ENCODE measurements around the gene TNFRSF9.

TNFRSF9 gene

GRCh38 chr1:7940745-7941436 is at the start of gene TNFRSF9:
TSS of gene TNFRSF9 (minus strand) at chr1:7940839. CDS start at chr1:7939994, 845 bp downstream.
- no peak for TF ChIP-seq CTCF (IDR thresholded peaks at IDR 0.05; ENCODE audit: control extremely low read depth, extremely low read depth, low read depth, missing control alignments)
- ChIA-PET POLR2A (interaction anchor here (0.6 kb wide), 1 partner anchor 8 kb away, joined by 3 read pairs; no protein-coding TSS in a partner anchor), CTCF (interaction anchor here (0.7 to 1.7 kb wide), 8 partner anchors 8 to 273 kb away, joined by 3 to 5 read pairs (median 3); no protein-coding TSS in a partner anchor)
- DNase-seq (ENCODE audit: extremely low spot score): peak; percentile 76

- DNase-seq (ENCODE audit: extremely low spot score): no peak
- ChIA-PET CTCF (interaction anchor here (1.4 kb wide), 1 partner anchor 25 kb away, joined by 4 read pairs; no protein-coding TSS in a partner anchor), POLR2A (no interaction called here)
- no peak for TF ChIP-seq CTCF (IDR thresholded peaks at IDR 0.05; ENCODE audit: control extremely low read depth, extremely low read depth, low read depth, missing control alignments)
Measured at GRCh38 chr1:7989762-7990428, 49.3 kb upstream of the TNFRSF9 start.

- no peak for TF ChIP-seq CTCF (IDR thresholded peaks at IDR 0.05; ENCODE audit: control extremely low read depth, extremely low read depth, low read depth, missing control alignments)
- DNase-seq (ENCODE audit: extremely low spot score): no peak
- POLR2A ChIA-PET: no interaction called here
- CTCF ChIA-PET: interaction anchor here (1.2 to 2.2 kb wide), 6 partner anchors 9 to 360 kb away, joined by 3 to 16 read pairs (median 4); no protein-coding TSS in a partner anchor
Measured at GRCh38 chr1:7988576-7988975, 47.9 kb upstream of the TNFRSF9 start.

GRCh38 chr1:7987528-7987927 is 46.9 kb upstream of the TNFRSF9 start:
- DNase-seq (ENCODE audit: extremely low spot score): no peak
- POLR2A ChIA-PET: no interaction called here
- CTCF ChIA-PET: interaction anchor here (1.2 to 2.2 kb wide), 4 partner anchors 13 to 362 kb away, joined by 3 to 16 read pairs (median 4); no protein-coding TSS in a partner anchor
- TF ChIP-seq CTCF (IDR thresholded peaks at IDR 0.05; ENCODE audit: control extremely low read depth, extremely low read depth, low read depth, missing control alignments): no peak

GRCh38 chr1:7985851-7986612 is 45.4 kb upstream of the TNFRSF9 start:
- POLR2A ChIA-PET: no interaction called here
- CTCF ChIA-PET: interaction anchor here (4.4 to 14.7 kb wide), 2 partner anchors 11 to 30 kb away, joined by 52 to 188 read pairs; no protein-coding TSS in a partner anchor
- no peak for DNase-seq (ENCODE audit: extremely low spot score)
- no peak for TF ChIP-seq CTCF (IDR thresholded peaks at IDR 0.05; ENCODE audit: control extremely low read depth, extremely low read depth, low read depth, missing control alignments)

- DNase-seq (ENCODE audit: extremely low spot score): no peak
- TF ChIP-seq CTCF (IDR thresholded peaks at IDR 0.05; ENCODE audit: control extremely low read depth, extremely low read depth, low read depth, missing control alignments): no peak
- POLR2A ChIA-PET: no interaction called here
- CTCF ChIA-PET: interaction anchor here (1.3 to 14.7 kb wide), 4 partner anchors 10 to 329 kb away, joined by 3 to 188 read pairs (median 28); no protein-coding TSS in a partner anchor
Measured at GRCh38 chr1:7984811-7985210, 44.2 kb upstream of the TNFRSF9 start.
